Heart left ventricle (tissue), 13 donors: ENCODE data around the gene GOSR2.

ENCODE experiments used
- CTCF ChIP-seq, 12 donors: fragments of 200-600 bp; sonication (generic) in 4 of 12; IDR thresholded peaks; one replicate each; pipeline versions ENCODE4 v1.5.0 to v1.8.0; 2018 to 2022; ENCODE audit warnings: antibody characterized with exemption in 12 of 12, mild to moderate bottlenecking in 5 of 12
- POLR2A ChIP-seq, 2 donors: fragments of 450-650 bp; IDR thresholded peaks; one replicate each; pipeline ENCODE4 v1.6.1; 2017; ENCODE audit warnings: antibody characterized with exemption in 2 of 2, mild to moderate bottlenecking in 2 of 2, moderate library complexity in 2 of 2
- donor health status: ischemic (EF 13 %, LVEDD 7.1; RV severe dilation, severe dysfunction).
- donor health status: DM: no; HTN: yes; CAD: no.
- donor health status: DM: no; HTN: no; CAD: no.
- donor health status: ischemic (EF 25% LVEDD 6.9; RV normal size, moderate dysfunction).
- donor health status: ischemic (EF 25% LVEDD 5.7; RV mildly dilated, moderate dysfunction).
- donor health status: ischemic (EF 35%, LVEDD 5.7; RV mildly dilated, moderate dysfunction).
- donor health status: nonischemic (EF 11% LVEDD 7.7; RV severe dilation, severe dysfunction).
- donor health status: DM: yes; HTN: yes; CAD: no.
- donor health status: PGD.
- donor health status: ischemic (EF 29% LVEDD 5.4; RV normal size, mild dysfunction).
- donor health status: nonischemic (EF 23%, LVEDD 6.1; RV moderate dilation, normal function).

- TF ChIP-seq CTCF (IDR thresholded peaks at IDR 0.05) (peak in 3 of 12 donors; percentile 8 to 31 (median 15)), POLR2A (IDR thresholded peaks at IDR 0.05) (no peak)
Observed at GRCh38 chr17:46977348-46977747, 54.4 kb downstream of the GOSR2 start.
